ENCODE data around the gene C6. TPM values are rescaled to one million over a fixed set of nuclear protein-coding genes. Genes with fewer than 3 reads are reported as not detected.

The C6 gene
- total RNA-seq, 1 donor: not detected

DNA sequence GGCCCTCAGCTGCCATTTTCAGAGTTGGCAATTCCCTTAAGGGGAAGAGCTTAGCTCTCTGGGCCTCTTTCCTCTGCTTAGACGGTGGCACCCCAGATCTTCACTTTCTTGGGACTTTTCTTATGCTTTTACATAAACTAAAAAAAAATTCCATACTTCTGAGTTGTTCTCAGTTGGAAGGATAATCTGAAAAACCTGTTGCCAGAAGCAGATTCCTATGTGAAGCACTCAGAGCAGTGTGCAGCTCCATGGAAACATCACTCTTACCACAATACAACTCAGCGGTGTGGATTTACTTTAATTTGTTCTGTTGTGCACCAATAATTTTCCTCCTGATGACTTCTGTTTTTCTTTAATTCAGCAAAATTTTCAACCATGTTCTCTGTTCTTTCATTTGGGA, 98.1 kb downstream of the C6 start:
- DNase-seq (ENCODE audit: low read depth): peak; percentile 35
- TF ChIP-seq CTCF (IDR thresholded peaks at IDR 0.05; ENCODE audit: insufficient read depth, low read depth, low read length): no peak
- H3K4me3 ChIP-seq (ENCODE audit: low read depth, low read length): no peak overlapping the region

- peak; percentile 64 for DNase-seq (ENCODE audit: low read depth)
- H3K4me3 ChIP-seq (ENCODE audit: low read depth, low read length): no peak overlapping the region
- no peak for TF ChIP-seq CTCF (IDR thresholded peaks at IDR 0.05; ENCODE audit: insufficient read depth, low read depth, low read length)
Observed at GRCh38 chr5:41112486-41113455, 100.6 kb downstream of the C6 start.

GRCh38 chr5:41109186-41109585, 104.1 kb downstream of the C6 start:
- no peak overlapping the region for H3K4me3 ChIP-seq (ENCODE audit: low read depth, low read length)
- TF ChIP-seq CTCF (IDR thresholded peaks at IDR 0.05; ENCODE audit: insufficient read depth, low read depth, low read length): no peak
- DNase-seq (ENCODE audit: low read depth): peak; percentile 17

DNA sequence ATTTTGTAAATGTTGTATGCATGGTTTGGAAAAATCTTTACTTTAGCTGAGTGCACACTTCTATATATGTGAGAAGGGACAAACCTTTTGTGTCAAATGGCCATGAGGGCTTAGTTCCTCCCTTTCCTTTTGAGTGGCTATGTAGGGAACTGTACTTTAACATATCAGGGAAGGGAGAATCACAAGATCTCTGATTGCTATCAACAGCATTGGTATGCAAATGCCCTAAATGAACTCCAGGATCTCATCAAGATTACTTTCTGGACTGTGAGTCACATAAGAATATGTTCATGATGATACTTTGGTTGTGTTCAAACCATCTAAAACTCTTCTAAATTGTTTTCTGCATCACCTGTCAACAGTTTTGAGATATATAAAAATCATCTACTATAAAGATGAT, 111.0 kb downstream of the C6 start:
- TF ChIP-seq CTCF (IDR thresholded peaks at IDR 0.05; ENCODE audit: insufficient read depth, low read depth, low read length): no peak
- no peak overlapping the region for H3K4me3 ChIP-seq (ENCODE audit: low read depth, low read length)
- no peak for DNase-seq (ENCODE audit: low read depth)

GRCh38 chr5:41097642-41098041, 115.7 kb downstream of the C6 start:
- no peak for DNase-seq (ENCODE audit: low read depth)
- no peak for TF ChIP-seq CTCF (IDR thresholded peaks at IDR 0.05; ENCODE audit: insufficient read depth, low read depth, low read length)
- H3K4me3 ChIP-seq (ENCODE audit: low read depth, low read length): no peak overlapping the region

DNA sequence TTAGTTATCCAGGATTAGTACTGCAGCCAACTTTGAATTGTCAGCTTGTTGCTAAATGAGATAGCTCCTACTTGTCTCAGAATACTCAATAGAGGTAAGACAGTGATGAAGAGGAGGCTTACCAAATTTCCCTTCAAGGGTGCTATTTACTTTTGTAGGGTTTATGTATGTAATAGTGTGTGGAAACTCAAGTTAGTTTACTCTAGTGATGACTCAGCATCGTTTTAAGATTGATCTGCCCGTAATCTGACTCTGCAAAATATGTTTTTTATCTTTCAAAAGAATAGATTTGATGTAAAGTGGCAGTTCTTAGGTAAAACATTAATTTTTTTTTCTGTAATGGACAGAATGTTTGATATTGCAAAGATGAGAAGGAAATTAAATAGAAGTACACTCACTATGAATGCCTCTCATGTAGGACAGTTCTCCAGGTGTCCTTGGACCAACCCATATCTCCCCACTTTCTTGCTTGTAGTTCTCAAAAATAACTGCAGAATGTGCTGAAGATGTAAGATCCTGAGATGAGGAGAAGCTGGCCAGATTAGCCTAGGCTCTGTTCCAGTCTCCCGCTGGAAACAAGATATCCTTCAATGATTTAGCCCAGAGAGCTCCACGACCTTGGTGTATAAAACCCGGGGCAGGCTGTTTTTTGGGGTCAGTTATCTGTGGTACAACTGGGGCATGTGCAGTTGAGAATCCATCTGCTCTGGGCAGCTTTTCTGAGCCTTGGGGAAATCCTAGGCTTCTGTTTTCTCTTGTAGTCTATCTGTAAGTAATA, 117.8 kb downstream of the C6 start:
- no peak for DNase-seq (ENCODE audit: low read depth)
- no peak for TF ChIP-seq CTCF (IDR thresholded peaks at IDR 0.05; ENCODE audit: insufficient read depth, low read depth, low read length)
- H3K4me3 ChIP-seq (ENCODE audit: low read depth, low read length): no peak overlapping the region

All from fibroblast of villous mesenchyme (primary cell).